Activated CD4-positive, alpha-beta T cell treated with anti-CD3 and anti-CD28 coated beads, Interleukin-10, Interleukin-2, amounts not matched to agents 100 ng/mL and 50 ng/mL, durations not matched to agents 16 hours and 8 hours (primary cell): Measurements from ENCODE around the gene SURF1.

Source experiments
- DNase-seq: peaks from one replicate; pipeline ENCODE4 v3.0.0-alpha.2; 2020

Gene SURF1

GRCh38 chr9:133360400-133361393 is 4.4 kb upstream of the SURF1 start:
- DNase-seq, result no peak

- DNase-seq, result no peak
These were observed 3.3 kb upstream of the SURF1 start for GRCh38 chr9:133359399-133360175.

- no peak for DNase-seq
These were observed 1.4 kb upstream of the SURF1 start for GRCh38 chr9:133357656-133358055.

GRCh38 chr9:133355881-133356357 is 368 bp downstream of the SURF1 start:
- DNase-seq, result no peak

GRCh38 chr9:133354766-133355165 is 1.5 kb downstream of the SURF1 start:
- no peak for DNase-seq

- no peak for DNase-seq
These were observed 2.7 kb downstream of the SURF1 start for GRCh38 chr9:133353548-133353947.

- no peak for DNase-seq
These were observed 3.5 kb downstream of the SURF1 start for GRCh38 chr9:133352635-133353340.

- peak; percentile 77 for DNase-seq
These were observed 4.2 kb downstream of the SURF1 start for GRCh38 chr9:133351908-133352634.

GRCh38 chr9:133351526-133351907 is 4.8 kb downstream of the SURF1 start:
- no peak for DNase-seq

- DNase-seq, result peak; percentile 57
These were observed 6.2 kb downstream of the SURF1 start for GRCh38 chr9:133349965-133350616.

GRCh38 chr9:133348718-133349573 is 7.3 kb downstream of the SURF1 start:
- DNase-seq, result no peak

GRCh38 chr9:133347985-133348717 is 8.1 kb downstream of the SURF1 start, which contains the start of the genes MED22 and RPL7A:
Gene MED22 (minus strand): TSS chr9:133348131. CDS start chr9:133346662, 1,469 bp downstream.
Gene RPL7A (plus strand): TSS chr9:133348218. CDS start chr9:133348244, 26 bp downstream.
- peak; percentile 95 for DNase-seq

- DNase-seq, result peak; percentile 63
These were observed 8.7 kb downstream of the SURF1 start for GRCh38 chr9:133347515-133347984.

- DNase-seq, result no peak
These were observed 10.1 kb downstream of the SURF1 start for GRCh38 chr9:133346021-133346785.

GRCh38 chr9:133345596-133345995 is 10.7 kb downstream of the SURF1 start:
- no peak for DNase-seq

- no peak for DNase-seq
These were observed 11.3 kb downstream of the SURF1 start for GRCh38 chr9:133344979-133345378.

- DNase-seq, result no peak
These were observed 12.2 kb downstream of the SURF1 start for GRCh38 chr9:133344071-133344470.

GRCh38 chr9:133342570-133342969 is 13.7 kb downstream of the SURF1 start:
- DNase-seq, result no peak

- no peak for DNase-seq
These were observed 14.2 kb downstream of the SURF1 start for GRCh38 chr9:133342069-133342406.
